ENCODE measurements around the gene ITGB7. TPM values are rescaled to one million over a fixed set of nuclear protein-coding genes. Genes with fewer than 3 reads are reported as not detected.

ITGB7 gene, protein sequence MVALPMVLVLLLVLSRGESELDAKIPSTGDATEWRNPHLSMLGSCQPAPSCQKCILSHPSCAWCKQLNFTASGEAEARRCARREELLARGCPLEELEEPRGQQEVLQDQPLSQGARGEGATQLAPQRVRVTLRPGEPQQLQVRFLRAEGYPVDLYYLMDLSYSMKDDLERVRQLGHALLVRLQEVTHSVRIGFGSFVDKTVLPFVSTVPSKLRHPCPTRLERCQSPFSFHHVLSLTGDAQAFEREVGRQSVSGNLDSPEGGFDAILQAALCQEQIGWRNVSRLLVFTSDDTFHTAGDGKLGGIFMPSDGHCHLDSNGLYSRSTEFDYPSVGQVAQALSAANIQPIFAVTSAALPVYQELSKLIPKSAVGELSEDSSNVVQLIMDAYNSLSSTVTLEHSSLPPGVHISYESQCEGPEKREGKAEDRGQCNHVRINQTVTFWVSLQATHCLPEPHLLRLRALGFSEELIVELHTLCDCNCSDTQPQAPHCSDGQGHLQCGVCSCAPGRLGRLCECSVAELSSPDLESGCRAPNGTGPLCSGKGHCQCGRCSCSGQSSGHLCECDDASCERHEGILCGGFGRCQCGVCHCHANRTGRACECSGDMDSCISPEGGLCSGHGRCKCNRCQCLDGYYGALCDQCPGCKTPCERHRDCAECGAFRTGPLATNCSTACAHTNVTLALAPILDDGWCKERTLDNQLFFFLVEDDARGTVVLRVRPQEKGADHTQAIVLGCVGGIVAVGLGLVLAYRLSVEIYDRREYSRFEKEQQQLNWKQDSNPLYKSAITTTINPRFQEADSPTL
- 100 to 1,000 TPM in 1 of 2 donors, 10 to 100 TPM in 1; 88.0 to 111 TPM for total RNA-seq

DNA sequence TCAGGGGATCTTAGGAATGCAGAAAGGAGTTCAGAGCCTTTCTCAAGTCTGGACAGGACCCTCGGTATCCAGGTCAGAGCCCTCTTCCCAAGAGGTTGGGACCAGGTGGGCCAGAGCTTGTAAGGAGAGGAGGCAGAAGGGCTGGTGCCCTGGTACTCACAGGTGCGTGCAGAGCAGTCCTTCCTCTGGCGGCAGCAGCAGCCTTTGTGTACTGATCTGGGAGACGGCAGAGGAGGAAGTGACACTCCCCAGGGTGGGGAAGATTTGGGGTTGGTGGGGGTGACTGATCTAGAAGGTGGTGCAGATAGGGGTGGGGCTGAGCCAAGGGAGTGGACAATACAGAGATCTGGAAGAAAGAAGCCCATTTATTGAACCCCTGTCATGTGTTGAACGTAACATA, at the start of gene ITGB7:
TSS of gene ITGB7 (minus strand) at position 210 of the 400 bp plus-strand sequence. CDS start 6,808 bp downstream, outside the sequence.
- Mint-ChIP-seq H3K27me3 (ENCODE audit: low read depth) (no peaks in the 10 kb centered on the region), H3K36me3 (ENCODE audit: insufficient read depth in 2 of 2) (peaks cover 3 to 10% of the 10 kb centered on the region in 2 donors), H3K27ac (peak within 1 kb of the TSS; percentile 83), H3K4me1 (ENCODE audit: low read depth) (peaks cover 65% of the 10 kb centered on the region), H3K9me3 (no peaks in the 10 kb centered on the region), H3K4me3 (peak within 1 kb of the TSS; percentile 78 to 86)
- DNase-seq, result peak; percentile 76 to 77
- peak; percentile 58 to 68 for ATAC-seq (replicated peaks in 1 of 2)

DNA sequence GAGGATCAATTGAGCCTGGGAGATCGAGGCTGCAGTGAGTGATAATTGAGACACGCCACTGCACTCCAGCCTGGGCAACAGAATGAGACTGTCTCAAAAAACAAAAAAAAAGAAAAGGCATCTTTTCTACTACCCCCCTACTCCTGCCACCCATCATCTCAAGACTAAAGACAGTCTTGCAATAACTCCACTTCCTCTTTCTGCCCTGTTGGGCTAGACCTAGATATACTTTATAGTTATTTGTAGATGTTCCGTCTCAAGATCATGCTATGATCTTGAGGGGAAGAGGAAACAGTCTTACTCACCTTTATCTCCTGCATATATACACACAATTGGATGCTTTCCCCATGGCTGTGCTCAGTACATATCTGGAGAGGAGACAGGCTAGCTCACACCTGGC, 48.9 kb upstream of the ITGB7 start:
- Mint-ChIP-seq H3K27me3 (ENCODE audit: low read depth) (no peaks in the 10 kb centered on the region), H3K9me3 (no peaks in the 10 kb centered on the region), H3K36me3 (ENCODE audit: insufficient read depth in 2 of 2) (peaks cover 2 to 3% of the 10 kb centered on the region in 2 donors), H3K4me3 (no peak overlapping the region), H3K4me1 (ENCODE audit: low read depth) (peaks cover 46% of the 10 kb centered on the region), H3K27ac (peak overlapping the region; percentile 89)
- DNase-seq (no peak), ATAC-seq (replicated peaks in 1 of 2) (no peak)

DNA sequence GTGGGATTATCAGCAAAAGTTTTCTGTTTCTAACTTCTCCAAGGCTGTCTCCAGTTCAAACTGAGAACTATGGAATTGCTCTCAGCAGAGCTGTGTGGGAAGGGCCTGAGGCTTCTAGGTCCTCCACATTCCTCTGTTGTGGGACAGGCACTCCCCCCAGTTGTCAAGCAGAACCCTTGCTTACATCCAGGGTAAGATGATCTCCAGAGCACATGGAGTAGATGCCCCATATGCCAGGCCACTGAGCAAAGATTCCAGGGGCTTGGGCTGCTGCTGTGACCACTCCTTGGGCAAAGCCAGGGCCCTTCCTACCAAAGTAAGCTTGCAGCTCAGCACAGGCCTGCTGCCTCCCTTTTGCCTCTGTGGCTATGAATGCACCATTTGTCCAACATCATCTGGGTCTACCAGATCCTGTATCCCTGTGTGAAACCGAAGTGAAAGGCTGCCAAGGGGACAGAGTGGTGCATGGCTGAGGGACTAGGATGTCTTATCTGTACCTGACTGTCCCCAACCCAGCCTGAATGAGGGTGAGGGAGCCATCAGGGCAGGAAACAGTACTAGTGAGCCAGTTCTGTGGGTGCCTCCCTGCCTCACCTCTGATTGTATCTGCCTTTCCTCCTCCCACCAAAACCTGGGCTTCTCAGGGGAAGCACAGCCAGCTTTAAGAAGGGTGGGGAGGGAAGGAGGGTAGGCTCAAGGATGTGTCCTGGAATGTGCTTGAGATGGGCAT, 47.9 kb upstream of the ITGB7 start:
- no peak for ATAC-seq (replicated peaks in 1 of 2)
- peak overlapping the region; percentile 28 for H3K27ac Mint-ChIP-seq
- H3K4me1 Mint-ChIP-seq (ENCODE audit: low read depth), result peaks cover 54% of the 10 kb centered on the region
- no peaks in the 10 kb centered on the region for H3K27me3 Mint-ChIP-seq (ENCODE audit: low read depth)
- no peaks in the 10 kb centered on the region for H3K9me3 Mint-ChIP-seq
- DNase-seq, result no peak
- no peak overlapping the region for H3K4me3 Mint-ChIP-seq
- peaks cover 2 to 3% of the 10 kb centered on the region in 2 donors for H3K36me3 Mint-ChIP-seq (ENCODE audit: insufficient read depth in 2 of 2)

DNA sequence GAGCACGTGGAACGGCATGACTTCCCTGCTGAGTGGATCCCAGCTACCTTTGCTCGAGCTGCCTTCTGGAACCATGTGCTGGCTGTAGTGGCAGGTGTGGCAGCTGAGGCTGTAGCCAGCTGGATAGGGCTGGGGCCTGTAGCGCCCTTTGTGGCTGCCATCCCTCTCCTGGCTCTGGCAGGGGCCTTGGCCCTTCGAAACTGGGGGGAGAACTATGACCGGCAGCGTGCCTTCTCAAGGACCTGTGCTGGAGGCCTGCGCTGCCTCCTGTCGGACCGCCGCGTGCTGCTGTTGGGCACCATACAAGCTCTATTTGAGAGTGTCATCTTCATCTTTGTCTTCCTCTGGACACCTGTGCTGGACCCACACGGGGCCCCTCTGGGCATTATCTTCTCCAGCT, 46.2 kb upstream of the ITGB7 start:
- DNase-seq (no peak), ATAC-seq (replicated peaks in 1 of 2) (no peak)
- Mint-ChIP-seq H3K27me3 (ENCODE audit: low read depth) (no peaks in the 10 kb centered on the region), H3K4me1 (ENCODE audit: low read depth) (peaks cover 54% of the 10 kb centered on the region), H3K4me3 (peak overlapping the region; percentile 98 to 99), H3K27ac (peak overlapping the region; percentile 64), H3K36me3 (ENCODE audit: insufficient read depth in 2 of 2) (peaks cover 2 to 3% of the 10 kb centered on the region in 2 donors), H3K9me3 (no peaks in the 10 kb centered on the region)

DNA sequence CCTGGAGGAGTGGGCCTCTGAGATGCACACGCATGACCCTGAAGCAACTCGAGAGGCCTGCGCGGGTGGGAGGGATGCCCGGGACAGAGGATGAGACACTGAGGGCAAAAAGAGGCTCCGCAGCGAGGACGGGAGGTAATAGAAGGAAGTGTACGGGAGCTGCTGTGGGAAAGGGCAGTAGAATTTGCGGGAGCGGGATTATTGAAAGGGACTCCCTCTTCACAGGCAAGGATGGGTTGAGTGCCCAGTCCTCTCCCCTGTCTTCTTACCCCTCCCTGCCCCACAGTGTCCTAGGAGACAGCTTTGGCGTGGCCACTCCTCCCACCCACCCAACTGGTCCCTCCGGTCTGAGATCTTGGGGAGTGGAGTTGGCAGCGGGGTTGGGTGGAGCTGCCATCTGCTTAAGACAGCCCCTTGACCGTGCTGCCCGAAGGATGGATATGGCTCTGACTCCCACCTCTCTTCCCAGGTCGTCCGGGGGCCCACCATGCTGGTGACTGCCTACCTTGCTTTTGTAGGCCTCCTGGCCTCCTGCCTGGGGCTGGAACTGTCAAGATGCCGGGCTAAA, 45.4 kb upstream of the ITGB7 start:
- H3K27ac Mint-ChIP-seq, result peak overlapping the region; percentile 79
- peaks cover 2 to 3% of the 10 kb centered on the region in 2 donors for H3K36me3 Mint-ChIP-seq (ENCODE audit: insufficient read depth in 2 of 2)
- peak overlapping the region; percentile 98 to 99 for H3K4me3 Mint-ChIP-seq
- ATAC-seq (replicated peaks in 1 of 2) (peak; percentile 8 to 9), DNase-seq (no peak)
- no peaks in the 10 kb centered on the region for H3K9me3 Mint-ChIP-seq
- no peaks in the 10 kb centered on the region for H3K27me3 Mint-ChIP-seq (ENCODE audit: low read depth)
- peaks cover 54% of the 10 kb centered on the region for H3K4me1 Mint-ChIP-seq (ENCODE audit: low read depth)

DNA sequence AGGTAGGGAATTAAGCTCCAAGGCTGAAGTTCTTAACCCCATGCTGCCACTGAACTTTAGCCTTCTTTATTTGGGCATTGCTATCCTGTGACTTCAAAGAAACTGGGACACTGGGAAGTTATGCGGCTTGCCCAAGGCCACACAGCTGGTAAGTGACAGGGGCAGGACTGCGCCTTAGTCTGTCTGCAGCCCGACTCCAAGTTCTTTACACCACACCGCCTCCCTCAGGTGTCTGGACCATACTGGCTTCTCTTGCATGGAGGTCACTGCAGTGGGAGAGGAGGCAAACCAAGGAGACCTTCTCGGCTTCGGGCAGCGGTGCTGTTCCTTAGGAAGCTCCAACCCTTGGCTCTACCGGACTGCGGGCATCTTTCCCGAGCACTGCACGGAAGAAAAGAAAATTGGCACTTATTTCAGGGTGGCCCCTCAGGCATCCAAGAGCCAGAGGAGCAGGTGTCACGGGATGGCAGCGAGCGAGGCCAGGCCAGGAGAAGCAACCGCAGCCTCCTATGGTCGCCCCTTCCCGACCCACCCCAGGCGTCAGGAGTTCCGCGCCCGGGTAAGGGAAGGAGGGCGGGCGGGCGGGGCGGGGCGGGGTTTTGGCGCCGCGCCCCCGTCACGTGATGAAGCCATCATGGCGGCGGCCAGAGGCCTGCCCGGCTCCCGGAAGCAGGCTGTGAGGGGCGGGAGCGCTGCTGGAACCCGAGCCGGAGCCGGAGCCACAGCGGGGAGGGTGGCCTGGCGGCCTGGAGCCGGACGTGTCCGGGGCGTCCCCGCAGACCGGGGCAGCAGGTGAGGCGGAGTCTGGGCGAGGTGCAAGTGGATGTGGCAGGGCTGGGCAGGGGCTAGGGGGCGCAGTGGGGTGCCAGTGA, 44.7 kb upstream of the ITGB7 start:
- DNase-seq (peak; percentile 80 to 83), ATAC-seq (replicated peaks in 1 of 2) (peak; percentile 91 to 93)
- Mint-ChIP-seq H3K27ac (peak overlapping the region; percentile 95), H3K4me1 (ENCODE audit: low read depth) (peaks cover 54% of the 10 kb centered on the region), H3K27me3 (ENCODE audit: low read depth) (no peaks in the 10 kb centered on the region), H3K36me3 (ENCODE audit: insufficient read depth in 2 of 2) (peaks cover 2 to 3% of the 10 kb centered on the region in 2 donors), H3K4me3 (peak overlapping the region; percentile 98 to 99), H3K9me3 (no peaks in the 10 kb centered on the region)

DNA sequence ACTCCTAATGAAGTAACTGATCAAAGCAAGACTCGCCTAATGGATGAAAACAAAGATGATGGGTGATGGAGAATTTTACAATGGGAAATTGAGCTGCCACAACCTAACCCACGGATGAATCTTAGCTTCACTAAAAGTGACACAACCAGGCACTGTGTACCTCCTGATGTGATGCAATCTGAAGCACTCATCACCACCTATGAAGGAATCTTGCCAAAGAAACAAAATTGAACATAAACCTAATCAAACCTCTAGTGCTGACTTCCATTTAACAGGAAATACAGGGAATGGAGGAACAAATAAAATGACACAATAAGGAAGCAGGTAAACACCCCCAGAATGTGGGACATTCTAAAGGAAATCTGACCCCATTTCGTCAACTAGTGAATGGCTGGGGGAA, 38.2 kb upstream of the ITGB7 start:
- ATAC-seq (replicated peaks in 1 of 2) (no peak), DNase-seq (no peak)
- H3K36me3 Mint-ChIP-seq (ENCODE audit: insufficient read depth in 2 of 2), result no peaks in the 10 kb centered on the region
- H3K9me3 Mint-ChIP-seq, result no peaks in the 10 kb centered on the region
- H3K27me3 Mint-ChIP-seq (ENCODE audit: low read depth), result peaks cover 22% of the 10 kb centered on the region
- H3K4me1 Mint-ChIP-seq (ENCODE audit: low read depth), result peaks cover 5% of the 10 kb centered on the region
- no peak overlapping the region for H3K4me3 Mint-ChIP-seq
- H3K27ac Mint-ChIP-seq, result no peak overlapping the region

DNA sequence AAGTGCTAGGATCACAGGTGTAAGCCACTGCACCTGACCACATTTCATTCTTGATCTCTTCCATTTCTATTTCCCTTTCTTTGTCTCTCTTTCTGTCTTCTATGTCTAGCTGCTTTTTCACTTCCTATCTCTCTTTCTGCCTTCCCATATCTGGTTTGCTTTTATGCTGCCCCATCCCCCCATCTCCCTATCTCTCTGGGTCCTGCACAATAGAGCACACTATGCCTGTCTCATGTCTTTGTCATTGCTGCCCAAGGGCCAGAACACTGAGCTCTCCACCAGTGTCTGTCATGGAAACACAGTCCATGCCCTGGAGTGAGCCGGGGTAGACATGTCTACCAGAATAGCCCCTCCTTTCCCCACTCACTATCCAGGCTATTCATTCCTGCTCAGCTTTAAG, 37.3 kb upstream of the ITGB7 start:
- no peak overlapping the region for H3K27ac Mint-ChIP-seq
- H3K4me3 Mint-ChIP-seq, result no peak overlapping the region
- DNase-seq, result no peak
- H3K27me3 Mint-ChIP-seq (ENCODE audit: low read depth), result peaks cover 22% of the 10 kb centered on the region
- no peaks in the 10 kb centered on the region for H3K9me3 Mint-ChIP-seq
- ATAC-seq (replicated peaks in 1 of 2), result no peak
- H3K4me1 Mint-ChIP-seq (ENCODE audit: low read depth), result peaks cover 5% of the 10 kb centered on the region
- no peaks in the 10 kb centered on the region for H3K36me3 Mint-ChIP-seq (ENCODE audit: insufficient read depth in 2 of 2)

DNA sequence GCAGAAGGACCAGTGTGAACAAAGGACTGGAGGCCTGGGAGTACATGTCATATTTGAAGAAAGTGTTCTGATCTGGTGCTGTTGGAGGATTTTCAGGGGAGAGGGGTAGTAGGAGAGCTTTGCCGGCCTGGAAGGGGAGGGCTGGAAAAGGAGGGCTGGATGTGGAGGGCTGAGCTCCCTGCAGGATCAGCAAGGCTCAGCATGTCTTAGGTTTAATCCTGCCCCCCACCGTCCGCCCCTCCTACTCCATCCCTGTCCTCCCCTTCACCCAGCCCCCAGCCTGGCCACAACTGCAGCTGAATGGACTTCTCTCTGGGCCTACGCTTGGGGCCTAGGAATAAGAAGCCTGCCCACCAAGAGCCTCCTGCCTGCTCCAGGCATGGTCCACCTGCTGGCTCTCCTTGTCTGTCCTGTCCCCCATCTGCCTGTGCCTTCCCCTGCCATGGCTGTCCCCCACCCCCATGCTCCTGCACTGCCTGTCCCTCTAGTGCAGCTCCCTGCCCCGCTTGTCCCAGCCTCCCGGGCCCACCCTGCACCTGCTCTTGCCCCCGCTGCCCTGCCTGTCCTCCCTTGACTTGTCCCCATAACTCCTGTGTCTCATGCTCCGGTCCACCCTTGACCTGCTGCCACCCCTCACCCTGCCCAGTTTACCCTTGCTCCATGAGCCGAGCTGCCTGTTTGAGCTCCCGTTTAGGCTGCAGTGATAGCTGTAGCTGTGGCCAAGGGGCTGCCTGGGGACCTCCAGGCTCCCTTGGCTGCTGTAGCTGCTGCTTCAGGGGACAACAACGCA, 34.8 kb upstream of the ITGB7 start:
- Mint-ChIP-seq H3K36me3 (ENCODE audit: insufficient read depth in 2 of 2) (no peaks in the 10 kb centered on the region), H3K4me3 (no peak overlapping the region), H3K27ac (no peak overlapping the region), H3K4me1 (ENCODE audit: low read depth) (peaks cover 7% of the 10 kb centered on the region), H3K27me3 (ENCODE audit: low read depth) (peaks cover 22% of the 10 kb centered on the region), H3K9me3 (no peaks in the 10 kb centered on the region)
- DNase-seq (no peak), ATAC-seq (replicated peaks in 1 of 2) (no peak)

DNA sequence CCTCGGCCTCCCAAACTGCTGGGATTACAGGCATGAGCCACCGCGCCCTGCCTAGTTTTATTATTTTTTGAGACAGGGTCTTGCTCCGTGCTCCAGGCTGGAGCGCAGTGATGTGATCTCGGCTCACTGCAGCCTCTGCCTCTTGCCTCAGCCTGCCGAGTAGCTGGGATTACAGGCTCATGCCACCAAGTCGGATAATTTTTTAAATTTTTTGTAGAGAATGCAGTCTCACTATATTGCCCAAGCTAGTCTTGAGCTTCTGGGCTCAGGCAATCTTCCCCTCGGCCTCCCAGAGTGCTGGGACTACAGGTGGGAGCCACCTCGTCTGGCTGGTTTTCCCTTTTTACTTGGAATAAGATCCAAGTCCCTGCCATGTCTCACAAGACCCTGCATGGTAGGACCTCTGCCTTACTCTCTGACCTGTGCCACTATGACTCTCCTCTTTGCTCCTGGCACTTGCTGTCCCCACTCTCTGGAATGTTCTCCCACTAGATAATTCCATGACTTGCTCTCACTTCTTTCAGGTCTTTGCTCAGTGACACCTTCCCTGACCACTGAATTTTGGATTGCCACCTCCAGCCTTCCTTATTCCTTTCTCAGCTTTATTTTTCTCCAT, 32.7 kb upstream of the ITGB7 start:
- ATAC-seq (replicated peaks in 1 of 2) (no peak), DNase-seq (no peak)
- H3K4me3 Mint-ChIP-seq, result no peak overlapping the region
- H3K27ac Mint-ChIP-seq, result no peak overlapping the region
- peaks cover 24% of the 10 kb centered on the region for H3K4me1 Mint-ChIP-seq (ENCODE audit: low read depth)
- no peaks in the 10 kb centered on the region for H3K36me3 Mint-ChIP-seq (ENCODE audit: insufficient read depth in 2 of 2)
- H3K9me3 Mint-ChIP-seq, result no peaks in the 10 kb centered on the region
- H3K27me3 Mint-ChIP-seq (ENCODE audit: low read depth), result peaks cover 15% of the 10 kb centered on the region

DNA sequence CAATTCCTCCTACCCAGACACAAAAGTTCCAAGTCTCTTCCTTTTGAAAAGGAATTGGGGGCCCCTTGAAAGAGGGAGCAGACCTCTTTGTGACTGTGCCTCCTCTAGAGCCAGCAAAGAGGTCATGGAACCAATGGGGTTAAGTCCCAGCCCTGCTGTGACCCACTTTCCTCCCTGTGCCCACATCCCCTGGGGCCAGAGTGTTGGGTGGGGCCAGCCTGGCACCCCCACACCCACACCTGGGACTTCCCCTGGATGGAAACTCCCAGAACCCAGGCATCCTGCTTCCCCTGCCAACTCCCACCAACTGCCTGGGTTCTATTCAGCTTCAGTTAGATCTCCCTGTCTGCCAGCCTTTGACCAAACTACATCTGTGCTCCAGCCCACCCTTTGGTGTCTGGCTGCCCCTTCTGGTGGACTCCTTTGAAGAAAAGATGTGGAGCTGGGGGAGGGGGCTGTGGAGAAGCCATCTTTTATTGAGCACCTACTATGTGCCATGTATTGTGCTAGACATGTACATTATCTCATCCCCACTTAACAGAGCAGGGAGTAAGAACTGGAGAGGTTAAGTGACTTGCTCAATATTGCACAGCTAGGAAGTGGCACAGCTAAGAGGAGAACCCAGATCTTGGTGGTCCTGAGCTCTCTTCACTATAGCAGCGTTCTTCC, 29.5 kb upstream of the ITGB7 start:
- peak in 1 of 2 donors; percentile 43 for DNase-seq
- peak overlapping the region; percentile 62 to 73 for H3K4me3 Mint-ChIP-seq
- H3K36me3 Mint-ChIP-seq (ENCODE audit: insufficient read depth in 2 of 2), result no peaks in the 10 kb centered on the region
- no peaks in the 10 kb centered on the region for H3K9me3 Mint-ChIP-seq
- ATAC-seq (replicated peaks in 1 of 2), result peak in 1 of 2 donors; percentile 18
- H3K4me1 Mint-ChIP-seq (ENCODE audit: low read depth), result peaks cover 38% of the 10 kb centered on the region
- peak overlapping the region; percentile 55 for H3K27ac Mint-ChIP-seq
- no peaks in the 10 kb centered on the region for H3K27me3 Mint-ChIP-seq (ENCODE audit: low read depth)
